ENCODE results near the gene USP20. TPM values are rescaled to one million over a fixed set of nuclear protein-coding genes. Genes with fewer than 3 reads are reported as not detected.

USP20 gene
- total RNA-seq, 4 donors from 2014 or later = 11.5 to 18.5 (median 15.5) TPM

- no peak for DNase-seq (ENCODE audit: low spot score)
- TF ChIP-seq CTCF (IDR thresholded peaks at IDR 0.05) = no peak
- no peak for ATAC-seq (ENCODE audit: low FRiP score)
Measured at GRCh38 chr9:129832982-129833381, 2.3 kb upstream of the USP20 start.

GRCh38 chr9:129834489-129835127, 650 bp upstream of the USP20 start:
- DNase-seq (ENCODE audit: low spot score) (peak; percentile 26), ATAC-seq (ENCODE audit: low FRiP score) (peak; percentile 15)
- no peak for TF ChIP-seq CTCF (IDR thresholded peaks at IDR 0.05)

GRCh38 chr9:129835860-129836223, 584 bp downstream of the USP20 start:
- no peak for TF ChIP-seq CTCF (IDR thresholded peaks at IDR 0.05)
- ATAC-seq (ENCODE audit: low FRiP score) (no peak), DNase-seq (ENCODE audit: low spot score) (no peak)

- DNase-seq (ENCODE audit: low spot score) (no peak), ATAC-seq (ENCODE audit: low FRiP score) (no peak)
- TF ChIP-seq CTCF (IDR thresholded peaks at IDR 0.05) = no peak
Measured at GRCh38 chr9:129836311-129837007, 1.2 kb downstream of the USP20 start.

GRCh38 chr9:129838707-129839259, 3.5 kb downstream of the USP20 start:
- DNase-seq (ENCODE audit: low spot score) (no peak), ATAC-seq (ENCODE audit: low FRiP score) (no peak)
- no peak for TF ChIP-seq CTCF (IDR thresholded peaks at IDR 0.05)

GRCh38 chr9:129839324-129840023, 4.2 kb downstream of the USP20 start:
- no peak for DNase-seq (ENCODE audit: low spot score)
- ATAC-seq (ENCODE audit: low FRiP score) = no peak
- TF ChIP-seq CTCF (IDR thresholded peaks at IDR 0.05) = no peak

Data from omental fat pad (tissue), 4 donors.